HS-5 (cell line): ENCODE data around the gene TNFAIP6.
A peak's percentile ranks its signal among the peaks of the same experiment; 100 is the strongest.
"Not testable (repeated sequence)": the region's sequence is repeated elsewhere in the genome, so short reads cannot be mapped to it uniquely, and the experiment has no call there.

ENCODE experiments used
- DNase-seq: peaks from one replicate; pipeline ENCODE4 v3.0.0-alpha.2; 2012; ENCODE audit warnings: low read depth

Gene TNFAIP6

DNA sequence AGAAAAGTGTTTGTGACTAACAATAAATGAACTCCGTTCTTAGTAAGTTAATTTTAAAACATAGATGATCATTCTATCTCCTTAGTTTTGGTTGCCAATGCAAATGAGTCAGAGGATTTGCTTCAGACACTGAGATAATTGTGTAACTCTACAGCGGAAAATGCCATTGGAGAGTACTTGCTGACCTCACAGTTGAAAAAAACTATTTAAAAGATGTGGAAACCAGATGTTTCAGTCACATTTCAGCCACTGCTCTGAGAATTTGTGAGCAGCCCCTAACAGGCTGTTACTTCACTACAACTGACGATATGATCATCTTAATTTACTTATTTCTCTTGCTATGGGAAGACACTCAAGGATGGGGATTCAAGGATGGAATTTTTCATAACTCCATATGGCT, at the start of gene TNFAIP6:
Gene TNFAIP6, plus strand, starts transcription at position 234 of the 400 bp plus-strand sequence. Its CDS starts 75 bp downstream, at position 309.
- peak; percentile 92 for DNase-seq

DNA sequence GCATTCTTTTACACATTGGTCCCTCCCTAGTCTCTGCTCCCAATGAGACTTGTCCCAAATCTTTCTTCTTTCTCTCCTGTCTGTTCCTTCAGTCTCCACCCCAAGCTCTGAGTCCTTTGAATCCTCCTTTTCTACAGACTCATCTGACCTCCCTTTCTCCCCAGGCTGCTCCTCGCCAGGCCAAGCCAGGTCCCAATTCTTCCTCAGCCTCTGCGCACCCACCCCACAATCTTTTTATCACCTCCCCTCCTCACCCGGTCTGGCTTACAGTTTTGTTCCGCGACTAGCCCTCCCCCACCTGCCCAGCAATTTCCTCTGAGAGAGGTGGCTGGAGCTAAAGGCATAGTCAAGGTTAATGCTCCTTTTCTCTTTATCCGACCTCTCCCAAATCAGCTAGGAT, 47.1 kb upstream of the TNFAIP6 start:
- DNase-seq: not testable (repeated sequence)

DNA sequence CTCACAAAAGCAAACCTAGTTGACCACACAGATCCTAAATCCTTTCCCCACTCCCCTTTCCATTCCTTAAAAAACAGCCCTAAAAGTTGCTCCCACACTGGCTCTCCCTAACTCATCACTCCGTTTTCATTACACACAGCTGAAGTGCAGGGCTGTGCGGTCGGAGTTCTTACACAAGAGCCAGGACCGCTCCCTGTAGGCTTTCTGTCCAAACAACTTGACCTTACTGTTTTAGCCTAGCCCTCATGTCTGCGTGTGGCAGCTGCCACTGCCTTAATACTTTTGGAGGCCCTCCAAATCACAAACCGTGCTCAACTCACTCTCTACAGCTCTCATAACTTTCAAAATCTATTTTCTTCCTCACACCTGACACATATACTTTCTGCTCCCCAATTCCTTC, 45.0 kb upstream of the TNFAIP6 start:
- DNase-seq: not testable (repeated sequence)

- no peak for DNase-seq
These were observed 42.0 kb upstream of the TNFAIP6 start for GRCh38 chr2:151315381-151315903.

DNA sequence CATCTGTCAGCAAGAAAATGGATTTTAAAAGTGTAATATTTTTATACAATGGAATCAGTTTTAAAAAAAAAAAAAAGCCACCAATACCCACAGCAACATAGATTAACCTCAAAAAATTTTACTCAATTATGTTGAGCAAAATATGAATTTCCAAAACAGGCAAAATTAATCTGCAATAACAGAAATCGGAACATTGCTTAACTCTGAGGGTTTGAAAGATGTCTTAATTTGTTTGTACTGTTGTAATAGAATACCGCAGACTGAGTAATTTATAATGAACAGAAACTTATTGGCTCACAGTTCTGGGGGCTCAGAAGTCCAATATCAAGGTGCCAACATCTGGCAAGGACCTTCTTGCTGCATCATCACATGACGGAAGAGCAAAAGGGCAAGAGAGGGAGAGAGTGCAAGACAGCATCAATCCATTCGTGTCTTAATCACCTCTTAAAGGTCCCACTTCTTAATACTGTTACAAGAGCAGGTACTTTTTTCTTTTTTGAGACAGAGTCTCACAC, 31.8 kb upstream of the TNFAIP6 start:
- no peak for DNase-seq

DNA sequence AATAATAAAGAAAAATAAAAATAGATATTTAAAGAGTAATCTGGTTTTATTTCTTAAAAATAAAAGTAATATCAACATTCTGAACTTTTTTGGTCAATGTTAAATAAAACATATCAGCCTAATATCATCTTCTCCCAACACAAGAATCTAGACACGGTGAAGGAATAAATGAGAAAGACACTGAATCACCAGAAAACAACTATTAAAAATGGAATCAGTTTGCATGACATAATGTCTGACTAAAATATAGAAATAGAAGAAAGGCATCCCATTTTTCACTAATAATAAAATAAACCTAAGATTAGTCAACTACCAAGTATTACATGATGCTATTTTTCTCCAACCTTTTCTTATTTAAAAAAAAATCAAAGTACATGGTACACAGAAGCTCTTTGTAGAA, 30.8 kb upstream of the TNFAIP6 start:
- DNase-seq: no peak

DNA sequence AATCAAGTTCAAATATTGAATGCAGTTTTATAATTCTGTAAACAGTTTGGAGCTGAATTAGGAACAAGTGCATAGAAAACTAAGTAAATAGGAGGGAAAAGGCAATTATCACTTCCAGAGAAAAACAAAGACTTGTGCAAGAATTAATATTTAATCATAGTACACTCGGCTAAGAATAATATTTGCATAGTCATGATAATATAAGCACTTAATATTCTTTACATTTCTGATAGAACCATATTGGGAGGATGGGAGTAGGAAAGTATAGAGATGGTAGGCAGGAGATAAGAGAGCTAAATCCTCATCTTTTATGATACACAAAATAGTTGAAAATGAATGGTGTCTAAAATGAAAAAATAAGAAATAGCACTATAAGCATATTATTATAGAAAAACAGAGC, 27.4 kb upstream of the TNFAIP6 start:
- no peak for DNase-seq

DNA sequence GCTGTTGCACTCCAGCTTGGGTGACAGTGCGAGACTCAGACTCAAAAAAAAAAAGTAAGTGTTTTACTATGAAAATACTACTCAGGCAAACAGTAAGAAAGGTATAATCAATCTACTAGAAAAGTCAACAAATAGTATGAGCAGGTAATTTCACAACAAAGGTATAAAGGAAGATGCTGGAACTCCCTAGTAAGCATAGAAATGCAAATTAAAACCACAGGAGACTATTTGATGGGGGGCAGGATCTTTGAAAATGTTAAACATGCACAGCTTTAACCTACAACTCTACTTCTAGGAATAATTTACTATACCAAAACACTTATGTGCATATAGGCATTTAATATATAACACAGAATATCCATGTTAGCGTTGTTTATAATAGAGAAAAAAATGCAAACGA, 24.3 kb upstream of the TNFAIP6 start:
- no peak for DNase-seq

DNA sequence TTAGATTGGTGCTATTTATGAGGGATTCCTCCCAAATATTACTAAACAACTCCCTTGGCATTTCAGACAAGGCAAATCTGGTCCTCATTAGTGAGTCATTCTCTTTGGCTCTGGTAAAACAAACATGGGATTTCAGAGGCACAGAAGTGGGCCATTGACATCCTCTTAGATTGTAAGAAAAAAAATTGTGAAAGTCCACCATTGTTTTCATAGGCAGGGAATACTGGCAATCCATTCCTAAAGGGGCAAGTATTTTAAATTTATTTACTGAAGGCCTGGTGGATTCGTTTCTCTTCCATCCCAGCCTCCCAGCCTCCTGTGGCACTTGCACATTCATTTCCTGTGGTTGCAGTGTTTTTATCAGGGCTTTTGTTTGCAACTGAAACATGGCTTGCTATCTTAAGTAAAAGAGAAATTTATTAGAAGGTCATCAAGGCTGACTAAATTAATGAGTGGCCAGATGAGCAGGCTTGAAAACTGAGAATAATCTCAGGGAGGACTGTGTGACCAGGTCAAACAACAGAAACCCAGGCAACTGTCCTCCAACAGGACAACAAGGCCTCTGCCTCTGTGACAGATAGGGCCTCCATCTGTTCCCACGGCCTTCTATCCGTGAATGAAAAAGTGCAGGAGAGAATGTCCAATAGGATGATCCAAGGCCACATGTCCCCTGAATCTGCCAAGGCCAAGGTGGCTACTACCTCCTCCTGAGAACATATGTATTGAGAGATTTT, 23.1 kb upstream of the TNFAIP6 start:
- peak; percentile 87 for DNase-seq

GRCh38 chr2:151336863-151337371, 20.5 kb upstream of the TNFAIP6 start:
- no peak for DNase-seq

DNA sequence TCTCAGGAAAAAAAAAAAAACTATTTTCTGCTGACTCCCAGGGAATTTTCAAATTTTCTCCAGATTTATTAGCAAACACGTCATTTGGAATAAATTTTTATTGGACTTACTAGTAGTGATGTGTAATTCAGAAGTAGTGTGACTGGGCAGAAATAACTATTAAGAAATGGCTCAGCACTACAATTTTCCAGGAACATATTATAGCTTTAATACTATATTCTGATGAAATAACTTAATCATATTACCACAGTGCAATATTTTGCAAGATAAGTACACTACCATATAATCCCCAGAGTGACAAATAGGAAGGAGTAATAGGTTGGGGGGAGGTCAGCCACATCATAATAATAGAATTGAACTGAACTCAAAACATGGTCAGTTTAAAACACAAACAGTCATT, 19.7 kb upstream of the TNFAIP6 start:
- DNase-seq: no peak

DNA sequence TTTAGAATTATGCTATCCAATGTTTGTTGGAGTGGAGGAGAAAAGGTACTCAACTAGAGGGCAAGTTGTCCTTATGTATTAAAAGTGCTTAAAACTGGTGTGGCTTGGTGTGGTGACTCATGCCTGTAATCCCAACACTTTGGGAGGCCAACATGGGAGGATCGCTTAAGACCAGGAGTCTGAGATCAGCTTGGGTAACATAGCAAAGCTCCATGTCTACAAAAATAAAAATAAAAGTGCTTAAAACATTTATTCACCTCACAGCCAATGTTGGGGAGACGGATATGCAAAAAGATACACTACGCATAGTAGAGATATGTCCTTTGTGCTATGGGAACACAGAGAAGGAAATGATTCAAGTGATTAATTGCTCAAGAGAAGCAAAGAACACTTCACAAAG, 19.3 kb upstream of the TNFAIP6 start:
- DNase-seq: no peak

- no peak for DNase-seq
These were observed 14.3 kb upstream of the TNFAIP6 start for GRCh38 chr2:151343073-151343472.

DNA sequence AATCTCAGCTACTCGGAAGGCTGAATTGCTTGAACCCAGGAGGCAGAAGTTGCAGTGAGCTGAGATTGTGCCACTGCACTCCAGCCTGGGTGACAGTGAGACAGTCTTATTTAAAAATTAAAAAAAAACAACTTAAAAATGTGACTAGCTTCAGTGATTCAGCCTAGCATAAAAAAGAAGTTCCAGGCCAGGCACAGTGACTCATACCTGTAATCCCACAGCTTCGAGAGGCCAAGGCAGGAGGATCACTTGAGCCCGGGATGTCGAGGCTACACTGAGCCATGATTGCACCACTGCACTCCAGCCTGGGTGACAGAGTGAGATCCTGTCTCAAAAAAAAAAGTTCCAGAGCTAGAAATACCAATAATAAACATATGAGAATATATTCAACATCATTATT, 13.2 kb upstream of the TNFAIP6 start:
- not testable (repeated sequence) for DNase-seq

GRCh38 chr2:151344906-151345305, 12.5 kb upstream of the TNFAIP6 start:
- DNase-seq: no peak

DNA sequence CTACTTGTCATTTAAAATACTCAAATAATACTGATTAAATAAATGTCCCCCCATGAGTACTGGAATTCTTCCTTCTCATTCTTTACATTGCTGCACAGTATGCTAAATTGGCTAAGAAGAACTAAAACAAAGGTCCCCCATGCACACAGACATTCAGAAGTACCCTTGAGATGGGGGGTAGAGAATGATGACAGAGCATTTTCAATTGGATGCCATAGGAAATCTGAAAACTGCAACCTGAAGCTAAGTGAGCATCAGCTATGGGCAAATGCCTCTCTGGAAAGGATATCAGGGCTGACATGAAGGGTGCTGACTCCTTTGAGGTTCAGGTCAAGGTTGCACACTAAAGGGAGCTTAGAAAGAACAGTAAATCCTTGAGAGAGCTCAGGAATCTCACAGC, 10.1 kb upstream of the TNFAIP6 start:
- DNase-seq: no peak

DNA sequence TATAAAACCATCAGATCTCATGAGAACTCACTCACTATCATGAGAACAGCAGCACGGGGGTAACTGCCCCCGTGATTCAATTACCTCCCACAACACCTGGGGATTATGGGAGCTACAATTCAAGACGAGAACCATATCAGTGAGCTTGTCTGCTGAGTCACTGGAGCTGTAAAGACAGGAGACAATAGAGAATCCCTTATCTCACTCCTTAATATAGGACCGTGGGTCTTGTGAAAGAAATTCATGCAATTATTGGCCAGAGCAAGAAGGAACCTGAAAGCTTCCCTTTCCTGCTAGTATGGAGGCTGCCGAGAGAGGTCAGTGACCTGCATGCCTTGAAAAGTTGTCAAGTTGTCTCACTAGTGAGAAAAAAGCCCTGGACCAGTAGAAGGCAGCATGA, 9.5 kb upstream of the TNFAIP6 start:
- DNase-seq: no peak

GRCh38 chr2:151350579-151351195, 6.7 kb upstream of the TNFAIP6 start:
- DNase-seq: no peak

DNA sequence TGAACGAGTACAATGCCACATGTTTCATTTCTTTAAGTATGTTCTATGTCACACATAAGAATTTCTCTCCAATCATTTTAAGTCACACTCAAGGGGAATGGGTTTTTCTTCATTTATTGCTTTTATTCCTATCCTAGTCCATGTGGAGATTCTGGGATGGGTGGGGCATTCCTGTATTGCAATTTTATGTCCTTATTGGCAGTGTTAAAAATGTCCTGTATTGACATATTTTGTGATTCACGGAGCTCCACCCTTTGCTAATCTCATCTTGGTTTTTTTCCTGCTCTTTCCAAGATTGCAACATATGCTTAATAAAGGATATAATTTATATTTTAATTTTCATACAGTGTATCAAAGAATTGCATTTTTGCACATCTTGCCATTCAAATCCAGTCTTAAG, 3.4 kb upstream of the TNFAIP6 start:
- DNase-seq: no peak

DNA sequence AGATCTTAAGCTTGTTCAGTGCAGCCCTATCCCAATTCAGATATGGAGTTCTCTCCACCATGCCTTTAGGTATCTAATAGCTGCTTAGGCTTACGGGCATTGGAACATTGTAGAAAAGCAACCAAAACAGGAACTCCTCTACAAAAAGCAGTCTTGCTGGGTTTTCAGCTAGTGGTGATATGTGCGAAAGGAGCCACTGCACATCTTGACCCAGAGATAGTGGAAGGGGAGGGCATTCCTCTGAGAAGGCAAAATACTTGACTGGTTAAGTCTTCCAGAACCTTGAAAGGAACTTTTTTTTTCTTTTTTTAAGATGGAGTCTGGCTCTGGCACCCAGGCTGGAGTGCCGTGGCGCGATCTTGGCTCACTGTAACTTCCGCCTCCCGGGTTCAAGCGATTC, 2.6 kb upstream of the TNFAIP6 start:
- DNase-seq: no peak

DNA sequence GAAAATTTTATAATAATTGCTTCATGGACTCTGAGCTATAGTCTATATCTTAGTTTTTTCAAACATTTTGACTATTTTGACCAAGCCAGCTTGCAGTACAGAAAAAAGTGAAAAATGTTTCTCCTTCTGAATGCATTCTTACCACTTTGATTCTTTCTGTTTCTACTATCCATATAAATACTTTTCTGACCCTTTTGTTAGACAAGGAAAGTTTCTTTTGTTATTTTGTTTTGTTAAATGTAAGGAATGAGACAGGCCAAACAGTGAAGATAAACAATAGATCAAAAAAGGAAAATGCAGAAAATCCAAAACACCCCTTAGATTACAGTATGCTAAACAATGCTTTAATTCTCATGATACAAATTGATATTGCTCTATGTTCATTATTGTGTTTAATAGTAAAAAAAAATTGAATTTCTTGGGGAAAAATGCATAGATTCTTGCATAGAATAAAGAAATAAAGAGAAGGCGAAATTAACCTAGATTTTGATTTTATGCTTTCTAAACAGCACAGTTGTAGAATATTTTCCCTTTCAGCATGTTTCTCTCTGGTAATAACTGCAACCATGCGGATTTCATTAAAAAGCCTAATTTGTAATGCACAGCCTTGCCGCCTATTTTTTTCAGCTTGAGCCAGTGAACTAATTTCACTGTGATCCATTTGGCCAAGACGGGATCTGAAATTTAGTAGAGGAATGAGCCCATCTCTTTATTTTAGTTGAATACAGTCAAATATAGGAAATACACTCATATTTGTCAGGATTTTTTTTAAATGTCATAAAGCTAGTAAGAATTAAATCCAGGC, 976 bp downstream of the TNFAIP6 start:
- DNase-seq: no peak

DNA sequence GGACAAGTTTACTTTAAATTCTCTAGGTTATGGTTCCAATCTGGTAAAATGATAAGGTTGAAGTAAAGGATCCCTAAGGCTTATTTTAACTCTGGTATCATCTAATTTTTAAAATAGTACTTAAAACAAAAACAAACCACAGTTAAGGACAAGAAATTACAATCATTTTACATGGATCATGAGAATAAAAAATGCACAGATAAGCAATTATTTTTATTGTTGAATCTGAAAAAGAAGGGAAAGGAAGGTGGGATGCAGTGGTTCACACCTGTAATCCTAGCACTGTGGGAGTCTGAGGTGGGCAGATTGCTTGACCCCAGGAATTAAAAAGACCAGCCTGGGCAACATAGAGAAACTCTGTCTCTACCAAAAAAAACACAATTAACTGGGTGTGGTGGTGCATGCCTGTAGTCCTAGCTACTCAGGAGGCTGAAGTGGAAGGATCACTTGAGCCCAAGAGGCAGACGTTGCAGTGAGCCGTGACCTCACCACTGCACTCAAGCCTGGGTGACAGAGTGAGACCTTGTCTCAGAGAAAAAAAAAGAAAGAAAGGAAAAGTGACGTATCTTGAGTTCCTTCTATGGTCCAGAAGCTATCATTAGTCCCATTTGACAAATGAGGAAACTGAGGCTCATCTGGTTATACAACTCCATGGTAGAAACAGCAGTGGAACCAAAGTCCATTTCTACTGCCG, 2.5 kb downstream of the TNFAIP6 start:
- DNase-seq: no peak
